H1 (cell line): Measurements from ENCODE around the gene PCDHGB6. TPM values are rescaled to one million over a fixed set of nuclear protein-coding genes. Genes with fewer than 3 reads are reported as not detected.

Experiments used
- ATF2 ChIP-seq: IDR thresholded peaks from 2 replicates; pipeline ENCODE4 v1.6.1; 2012; ENCODE audit warnings: low read length, inconsistent platforms
- CTCF ChIP-seq, 3 experiments: IDR thresholded peaks; 1 replicate in 2 of 3; 2 replicates in 1 of 3; pipeline versions ENCODE4 v1.5.1 to v1.6.1; 2011; ENCODE audit warnings: low read length in 3 of 3, mild to moderate bottlenecking in 3 of 3, inconsistent platforms in 2 of 3, low read depth in 1 of 3, moderate library complexity in 1 of 3; ENCODE audit not compliant: insufficient read depth in 1 of 3; ENCODE audit errors: control extremely low read depth in 1 of 3
- KDM5A ChIP-seq: fragments of 200-600 bp; IDR thresholded peaks from 2 replicates; pipeline ENCODE4 v1.7.1; 2012; ENCODE audit warnings: mild to moderate bottlenecking, low read length, inconsistent platforms, mixed read lengths
- SIRT6 ChIP-seq: IDR thresholded peaks from one replicate; pipeline ENCODE4 v1.7.1; 2012; ENCODE audit warnings: low read length, inconsistent platforms
- YY1 ChIP-seq: IDR thresholded peaks from 2 replicates; pipeline ENCODE4 v1.6.1; 2011; ENCODE audit warnings: low read depth, mild to moderate bottlenecking, low read length
- ZNF274 ChIP-seq: IDR thresholded peaks from 2 replicates; pipeline ENCODE4 v1.7.0; 2012; ENCODE audit warnings: low read length, borderline replicate concordance; ENCODE audit errors: extremely low read depth
- polyA plus RNA-seq, 7 experiments: library from polyadenylated mRNA; depleted of rRNA in 3 of 7; stranded (reverse) in 5 of 7; unstranded in 2 of 7; fragments of >200 nt in 5 of 7; fragments of 200-250 nt in 2 of 7; gene quantifications; 1 replicate in 5 of 7; 2 replicates in 1 of 7; 4 replicates in 1 of 7; pipeline versions ENCODE4 v1.2.1 to v1.2.3, GENCODE V29; 2011 to 2013; ENCODE audit warnings: missing spikeins in 2 of 7, mixed read lengths in 2 of 7
- total RNA-seq: library from RNA; stranded (reverse); fragmentation: NEBNext Ultra II Directional; extraction: Animal tissue kit (Norgen Biotek cat#: 25700); gene quantifications from 2 replicates; pipeline ENCODE4 v1.2.1, GENCODE V29; 2021

Gene PCDHGB6
- total and polyA plus RNA-seq, 2 of the 8 experiments (the other 6 are each of a cell fraction or from before 2014, with no cell fraction given): 3.4 to 4.1 TPM

GRCh38 chr5:141369994-141370848 lies 37.6 kb upstream of the PCDHGB6 start, which contains the start of gene PCDHGB3 (continued):
- TF ChIP-seq CTCF (IDR thresholded peaks at IDR 0.05; ENCODE audit: control extremely low read depth in 1 of 3, insufficient read depth in 1 of 3, low read depth in 1 of 3, low read length in 3 of 3) (peak; percentile 14 to 28 (median 24); a peak in 3 of 4 replicates), YY1 (no peak), ZNF274 (no peak), ATF2 (no peak), SIRT6 (no peak), KDM5A (no peak)
